Measurements from ENCODE around the gene IL18BP. TPM values are rescaled to one million over a fixed set of nuclear protein-coding genes. Genes with fewer than 3 reads are reported as not detected.

IL18BP gene
- 2.9 and 3.9 TPM in 2 replicates for total RNA-seq

GRCh38 chr11:71998649-71999310, at the start of gene IL18BP:
Gene IL18BP, plus strand, starts transcription at chr11:71998909. Its CDS starts 1,076 bp downstream, at chr11:71999985.

Small RNAs within 50 kb of the gene (small RNA-seq; reads per million reads assigned to genes)
- not detected for gene RNU6-72P

Other genes with a start within 250 kb of the IL18BP start
- not detected in 2 replicates for gene DEFB108B, start 165.7 kb upstream of the IL18BP start, total RNA-seq
- not detected in 2 replicates for gene DEFB131B, start 120.5 kb upstream of the IL18BP start, total RNA-seq
- gene XNDC1N, start 70.3 kb upstream of the IL18BP start, total RNA-seq, result 5.6 and 10.4 TPM in 2 replicates
- 32.7 and 33.3 TPM in 2 replicates for gene RNF121, start 69.9 kb upstream of the IL18BP start, total RNA-seq
- gene NUMA1, start 81.6 kb downstream of the IL18BP start, total RNA-seq, result 247 and 272 TPM in 2 replicates
- gene LRRC51, start 81.9 kb downstream of the IL18BP start, total RNA-seq, result 6.0 and 6.3 TPM in 2 replicates
- gene LAMTOR1, start 104.4 kb downstream of the IL18BP start, total RNA-seq, result 113 and 119 TPM in 2 replicates
- gene TOMT, start 107.0 kb downstream of the IL18BP start, total RNA-seq, result not detected in 2 replicates
- gene ANAPC15, start 113.8 kb downstream of the IL18BP start, total RNA-seq, result 11.4 and 18.0 TPM in 2 replicates
- gene FOLR3, start 136.8 kb downstream of the IL18BP start, total RNA-seq, result 0.49 TPM in 1 of 2 replicates, not detected in the other
- 0.24 and 0.32 TPM in 2 replicates for gene FOLR1, start 193.2 kb downstream of the IL18BP start, total RNA-seq
- gene FOLR2, start 217.9 kb downstream of the IL18BP start, total RNA-seq, result not detected in 2 replicates
- 108 and 141 TPM in 2 replicates for gene INPPL1, start 225.9 kb downstream of the IL18BP start, total RNA-seq
- gene PHOX2A, start 245.3 kb downstream of the IL18BP start, total RNA-seq, result not detected in 2 replicates

Data from hair follicle dermal papilla cell (primary cell).